GM21786 (cell line): ENCODE data around the gene COL26A1.
"Not testable (repeated sequence)": the region's sequence is repeated elsewhere in the genome, so short reads cannot be mapped to it uniquely, and the experiment has no call there.

Experiments used
- ATAC-seq: cut with Tn5 transposase; IDR thresholded peaks from one replicate; pipeline ENCODE4 v1.9.1; 2021; ENCODE audit not compliant: unreplicated experiment

COL26A1 gene

DNA sequence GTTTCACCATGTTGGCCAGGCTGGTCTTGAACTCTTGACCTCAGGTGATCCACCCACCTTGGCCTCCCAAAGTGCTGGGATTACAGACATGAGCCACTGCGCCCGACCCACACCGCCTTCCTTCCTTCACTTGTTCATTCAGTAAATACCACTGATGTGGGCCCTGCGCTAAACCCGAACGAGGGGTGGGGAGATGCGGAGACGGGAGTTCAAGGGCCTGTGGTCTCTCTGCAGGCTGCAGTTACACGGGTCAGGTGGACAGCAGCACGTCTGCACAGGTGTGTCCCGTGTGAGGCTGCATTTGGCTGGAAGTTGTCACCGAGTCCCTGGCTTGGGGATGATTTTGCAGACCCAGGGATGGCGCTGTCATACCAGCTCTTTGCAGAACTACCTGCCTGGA, 38.1 kb downstream of the COL26A1 start:
- ATAC-seq = no peak

DNA sequence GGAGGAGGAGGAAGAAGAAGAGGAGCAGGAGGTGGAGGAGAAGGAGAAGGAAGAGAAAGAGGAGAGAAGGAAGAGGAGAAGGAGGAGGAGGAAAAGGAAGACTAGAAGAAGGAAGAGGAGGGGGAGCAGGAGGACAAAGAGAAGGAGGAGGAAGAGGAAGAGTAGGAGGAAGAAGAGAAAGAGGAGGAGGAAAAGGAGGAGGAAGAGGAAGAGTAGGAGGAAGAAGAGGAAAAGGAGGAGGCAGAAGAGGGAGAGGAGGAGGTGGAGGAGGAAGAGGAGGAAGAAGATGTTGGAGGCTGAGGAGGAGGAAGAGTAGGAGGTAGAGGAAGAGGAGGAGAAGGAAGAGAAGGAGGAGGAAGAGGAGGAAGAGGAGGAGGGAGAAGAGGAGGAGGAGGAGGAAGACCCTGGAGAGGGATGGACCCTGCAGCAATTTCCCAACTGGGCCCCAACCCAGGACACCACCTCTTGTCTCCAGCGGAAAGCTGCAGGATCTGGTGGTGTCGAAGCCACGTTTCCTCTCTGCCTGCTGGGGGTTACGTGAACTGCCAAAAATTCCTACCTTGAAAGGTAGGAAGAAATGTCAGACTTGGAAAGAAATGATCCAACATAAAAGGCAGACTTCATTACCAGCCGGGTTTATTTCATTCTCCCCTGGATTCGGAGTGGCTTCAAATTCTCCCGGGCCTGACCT, 38.9 kb downstream of the COL26A1 start:
- no peak for ATAC-seq

DNA sequence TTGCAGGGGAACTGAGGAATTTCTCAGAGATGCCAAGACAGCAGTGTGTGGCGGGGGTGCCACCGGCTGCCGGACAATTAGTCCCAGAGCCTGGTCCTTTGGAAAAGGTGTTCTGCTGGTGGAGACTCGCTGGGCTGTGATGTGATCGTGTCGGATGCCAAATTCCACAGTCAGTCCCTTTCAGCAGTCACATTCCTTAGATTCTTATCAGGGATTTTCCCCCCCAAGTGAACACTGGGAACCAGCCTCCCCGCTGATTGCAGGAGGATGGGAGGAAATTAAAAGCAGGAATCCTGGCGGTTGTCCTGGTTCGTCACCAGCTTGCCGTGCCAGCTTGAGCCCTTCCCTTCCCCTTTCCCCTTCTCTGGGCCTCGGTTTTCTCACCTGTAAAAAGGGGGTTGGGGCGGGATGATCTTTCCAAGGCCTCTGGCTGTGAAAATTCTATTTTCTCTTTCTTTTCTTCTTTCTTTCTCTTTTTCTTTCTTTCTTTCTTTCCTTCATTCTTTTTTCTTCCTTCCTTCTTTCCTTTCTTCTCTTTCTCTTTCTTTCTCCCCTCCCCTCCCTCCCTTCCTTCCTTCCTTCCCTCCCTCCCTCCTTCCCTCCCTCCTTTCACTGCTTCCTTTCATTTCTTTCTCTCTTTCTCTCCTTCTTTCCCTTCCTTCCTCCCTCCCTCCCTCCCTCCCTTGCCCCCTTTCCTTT, 39.6 kb downstream of the COL26A1 start:
- ATAC-seq = no peak

DNA sequence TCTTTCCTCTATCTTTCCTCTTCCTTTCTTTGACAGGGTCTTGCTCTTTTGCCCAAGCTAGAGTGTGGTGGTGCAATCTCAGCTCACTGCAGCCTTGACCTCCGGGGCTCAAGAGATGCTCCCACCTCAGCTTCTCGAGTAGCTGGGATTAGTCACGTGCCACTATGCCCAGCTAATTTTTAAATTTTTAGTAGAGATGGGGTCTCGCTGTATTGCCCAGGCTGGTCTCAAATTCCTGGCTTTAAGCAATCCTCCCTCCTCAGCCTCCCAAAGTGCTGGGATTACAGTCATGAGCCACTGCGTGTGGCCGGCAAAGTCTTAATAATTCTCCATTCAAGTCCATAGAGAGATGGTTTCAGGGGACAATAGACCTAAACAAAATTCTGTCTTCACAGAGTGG, 40.2 kb downstream of the COL26A1 start:
- no peak for ATAC-seq

DNA sequence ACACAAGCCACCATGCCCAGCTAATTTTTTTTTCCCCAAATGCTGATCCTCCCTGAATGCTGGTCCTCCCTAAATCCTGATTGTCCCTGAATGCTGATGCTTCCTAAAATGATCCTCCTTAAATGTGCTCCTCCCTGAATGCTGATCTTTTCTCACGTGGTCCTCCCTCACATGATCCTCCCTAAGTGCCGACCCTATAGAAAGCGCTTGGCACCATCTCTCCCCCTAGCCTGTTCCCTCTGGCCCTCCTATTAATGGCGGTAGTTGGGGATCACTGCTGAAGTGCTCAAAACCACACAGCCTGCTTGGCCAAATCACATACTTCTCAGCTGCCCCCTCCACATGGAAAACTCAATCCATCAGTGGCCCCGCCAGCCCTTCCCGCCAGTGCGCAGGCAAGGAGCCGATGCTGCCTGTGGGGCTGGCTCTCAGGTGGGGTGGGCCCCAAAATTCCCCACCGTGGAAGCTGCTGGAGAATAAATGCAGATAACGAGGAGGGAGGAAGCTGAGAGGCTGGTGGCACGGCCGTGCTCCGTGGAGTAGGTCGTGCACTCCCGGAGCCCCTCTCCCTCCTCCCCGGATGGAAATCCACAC, 42.9 kb downstream of the COL26A1 start:
- ATAC-seq = no peak

DNA sequence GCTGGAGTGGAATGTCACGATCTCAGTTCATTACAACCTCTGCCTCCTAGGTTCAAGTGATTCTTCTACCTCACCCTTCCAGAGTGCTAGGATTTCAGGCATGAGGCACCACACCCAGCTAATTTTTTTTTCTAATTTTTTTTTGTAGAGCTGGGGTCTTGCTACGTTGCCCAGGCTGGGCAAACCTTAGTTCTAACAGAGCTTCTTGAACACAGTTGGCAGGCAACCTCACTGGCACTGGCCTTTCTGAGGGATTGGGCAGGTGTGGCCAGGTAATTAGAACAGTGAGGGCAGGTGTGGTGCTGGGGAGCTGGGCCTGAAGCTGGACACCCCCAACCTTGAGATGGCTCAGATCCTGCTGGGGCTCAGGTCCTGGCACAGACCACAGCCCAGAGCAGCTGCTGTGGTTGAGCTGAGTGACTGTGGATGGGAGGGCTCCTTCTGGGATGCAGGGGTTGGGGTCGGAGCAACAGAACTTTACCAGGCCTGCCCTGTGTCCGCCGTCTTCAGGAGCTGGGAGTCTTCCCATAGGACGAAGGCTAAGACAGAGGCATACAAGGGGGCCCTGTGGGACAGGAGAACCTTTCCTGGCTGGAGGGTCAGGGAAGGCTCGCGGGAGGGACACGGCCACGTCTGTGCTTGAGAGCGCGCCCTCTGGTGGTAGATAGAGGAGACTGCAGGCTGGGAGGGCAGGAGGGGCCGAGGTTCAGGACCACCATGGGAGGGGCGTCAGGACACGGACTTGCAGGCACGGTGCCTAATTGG, 48.2 kb downstream of the COL26A1 start:
- ATAC-seq = no peak

DNA sequence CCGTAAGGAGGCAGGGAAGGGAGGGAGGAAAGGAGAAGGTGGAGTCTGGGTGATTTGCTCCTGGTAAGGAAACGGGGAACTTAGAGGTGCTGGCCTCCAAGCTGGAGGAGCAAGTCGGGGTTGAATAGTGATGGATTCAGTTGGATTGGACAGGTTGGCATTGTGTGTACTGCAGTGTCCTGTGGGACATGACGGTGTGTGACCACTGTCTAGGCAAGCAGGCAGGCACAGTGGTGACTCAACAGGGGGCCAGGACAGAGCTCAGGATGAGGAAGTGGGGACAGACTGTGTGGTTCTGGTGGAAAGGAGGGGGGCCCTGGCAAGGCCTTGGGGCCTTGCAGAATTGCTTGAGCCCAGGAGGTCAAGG, 48.8 kb downstream of the COL26A1 start:
- no peak for ATAC-seq

DNA sequence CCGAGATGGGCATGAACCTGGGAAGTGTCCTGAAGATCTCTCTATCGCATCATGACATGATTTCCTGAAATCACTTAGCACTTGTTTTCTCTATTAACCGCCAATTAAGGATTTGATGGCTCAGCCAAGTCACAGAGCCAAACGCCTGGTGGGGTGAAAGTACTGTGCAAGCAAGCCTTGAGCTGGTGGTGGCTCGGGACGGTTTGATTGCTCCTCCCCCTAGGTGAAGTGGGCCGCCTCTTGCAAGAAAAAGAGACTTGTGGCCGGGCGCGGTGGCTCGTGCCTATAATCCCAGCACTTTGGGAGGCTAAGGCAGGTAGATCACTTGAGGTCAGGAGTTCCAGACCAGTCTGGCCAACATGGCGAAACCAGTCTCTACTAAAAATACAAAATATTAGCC, 50.3 kb downstream of the COL26A1 start:
- ATAC-seq = no peak

DNA sequence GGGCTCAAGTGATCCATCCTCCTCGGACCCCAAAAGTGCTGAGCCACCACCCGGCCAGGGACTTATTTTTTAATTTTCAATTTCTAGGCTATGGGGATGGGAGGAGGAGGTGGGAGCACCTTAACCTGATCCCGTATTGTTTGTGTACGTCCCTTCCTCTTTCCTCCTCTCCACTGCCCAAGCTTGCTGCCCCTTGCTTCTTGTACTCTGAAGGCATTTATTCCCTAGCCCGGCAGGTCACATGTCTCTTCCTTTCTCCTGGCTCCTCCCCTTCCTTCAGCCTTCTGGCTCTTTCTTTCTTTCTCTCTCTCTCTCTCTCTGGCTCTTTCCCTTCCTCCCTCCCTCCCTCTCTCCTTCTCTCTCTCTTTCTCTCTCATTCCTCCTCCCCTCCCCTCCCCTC, 56.0 kb downstream of the COL26A1 start:
- no peak for ATAC-seq

DNA sequence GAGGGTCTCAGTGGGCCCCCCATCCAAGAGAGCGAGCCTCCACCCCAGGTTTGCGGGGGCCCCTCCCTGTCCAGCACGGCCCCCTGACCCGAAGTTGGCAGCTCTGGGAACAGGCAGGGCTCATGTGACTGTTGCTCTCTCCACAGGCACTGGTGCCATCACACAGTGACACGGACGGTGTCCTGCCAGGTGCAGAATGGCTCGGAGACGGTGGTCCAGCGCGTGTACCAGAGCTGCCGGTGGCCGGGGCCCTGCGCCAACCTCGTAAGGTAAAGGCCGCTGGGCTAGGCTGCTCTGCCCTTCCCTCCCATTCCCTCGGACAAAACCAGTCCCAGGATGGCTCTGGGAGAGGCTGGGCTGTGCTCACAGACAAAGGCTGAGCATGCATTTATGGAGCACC, 57.2 kb downstream of the COL26A1 start:
- ATAC-seq = no peak

DNA sequence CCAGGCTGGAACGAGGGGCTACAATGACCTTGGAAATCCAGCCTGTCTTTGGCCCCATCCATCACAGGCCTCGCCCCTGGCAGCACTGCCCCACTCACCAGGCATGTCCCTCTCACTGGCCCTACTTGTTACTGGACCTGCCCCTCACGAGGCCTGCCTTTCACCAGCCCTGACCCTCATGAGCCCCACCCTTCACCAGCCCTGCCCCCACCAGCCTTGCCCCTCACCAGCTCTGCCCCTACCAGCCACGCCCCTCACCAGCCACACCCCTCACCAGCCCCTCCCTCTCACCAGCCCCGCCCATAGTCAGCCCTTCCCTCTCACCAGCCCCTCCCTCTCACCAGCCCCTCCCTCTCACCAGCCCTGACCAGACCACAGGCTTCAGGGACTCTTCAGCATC, 57.8 kb downstream of the COL26A1 start:
- ATAC-seq = no peak

DNA sequence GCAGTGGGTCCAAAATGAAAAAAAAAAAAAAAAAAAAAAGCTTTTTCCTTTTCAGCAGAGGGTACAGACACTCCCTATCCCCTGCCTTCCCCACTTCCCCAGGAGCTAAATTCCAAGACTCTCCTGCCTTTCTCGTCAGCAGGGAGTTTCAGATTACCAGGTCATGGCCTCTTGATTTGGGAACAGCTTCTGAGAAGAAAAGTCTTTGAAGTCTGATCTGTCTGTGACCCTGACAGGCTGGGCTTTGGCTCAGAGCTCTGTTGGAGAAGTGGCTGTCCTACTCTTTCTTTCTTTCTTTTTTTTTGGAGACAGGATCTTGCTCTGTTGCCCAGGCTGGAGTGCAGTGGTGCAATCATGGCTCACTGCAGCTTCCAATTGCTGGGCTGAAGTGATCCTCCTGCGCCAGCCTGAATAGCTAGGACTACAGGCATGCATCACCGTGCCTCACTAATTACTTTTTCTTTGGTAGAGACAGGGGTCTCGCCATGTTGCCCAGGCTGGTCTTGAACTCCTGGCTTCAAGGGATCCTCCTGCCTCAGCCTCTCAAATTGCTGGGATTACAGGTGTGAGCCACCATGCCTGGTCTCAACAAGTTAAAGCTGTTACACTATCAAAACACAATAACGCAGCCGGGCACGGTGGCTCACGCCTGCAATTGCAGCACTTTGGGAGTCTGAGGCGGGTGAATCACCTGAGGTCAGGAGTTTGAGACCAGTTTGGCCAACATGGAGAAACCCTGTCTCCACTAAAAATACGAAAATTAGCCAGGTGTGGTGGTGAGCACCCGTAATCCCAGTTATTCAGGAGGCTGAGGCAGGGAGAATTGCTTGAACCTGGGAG, 59.9 kb downstream of the COL26A1 start:
- ATAC-seq = no peak

DNA sequence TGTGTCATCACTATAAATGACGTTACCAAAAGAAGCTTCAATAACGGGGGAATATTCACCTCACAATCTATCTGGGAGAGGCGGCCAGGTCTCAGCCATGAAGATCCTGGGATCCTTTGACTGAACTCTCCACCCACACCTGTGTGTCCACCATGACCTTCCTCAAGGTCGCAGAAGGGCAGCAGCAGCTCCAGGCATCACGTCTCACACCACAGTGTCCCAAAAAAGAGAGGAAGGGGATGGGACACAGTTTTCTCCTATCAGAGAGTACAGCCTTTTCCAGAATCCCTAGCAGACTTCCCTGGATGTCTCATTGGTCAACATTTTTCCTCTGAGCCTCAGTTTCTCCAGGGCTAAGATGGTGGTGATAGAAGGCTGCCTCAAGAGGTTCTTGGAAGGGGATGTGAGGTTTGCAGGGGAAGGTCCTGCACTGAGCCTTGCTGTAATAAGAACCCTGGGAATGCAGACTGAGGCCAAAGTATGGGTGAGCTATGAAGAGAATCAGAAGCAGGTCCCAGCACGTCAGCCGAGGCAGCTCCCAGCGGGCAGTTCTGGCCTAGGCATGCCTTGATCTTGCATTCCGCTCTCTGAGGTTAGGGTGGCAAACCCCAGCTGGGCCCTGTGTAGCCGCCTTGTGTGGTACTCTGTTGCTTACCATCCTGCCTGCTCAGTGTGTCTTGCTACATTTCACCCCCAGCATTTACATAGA, 63.8 kb downstream of the COL26A1 start:
- no peak for ATAC-seq

DNA sequence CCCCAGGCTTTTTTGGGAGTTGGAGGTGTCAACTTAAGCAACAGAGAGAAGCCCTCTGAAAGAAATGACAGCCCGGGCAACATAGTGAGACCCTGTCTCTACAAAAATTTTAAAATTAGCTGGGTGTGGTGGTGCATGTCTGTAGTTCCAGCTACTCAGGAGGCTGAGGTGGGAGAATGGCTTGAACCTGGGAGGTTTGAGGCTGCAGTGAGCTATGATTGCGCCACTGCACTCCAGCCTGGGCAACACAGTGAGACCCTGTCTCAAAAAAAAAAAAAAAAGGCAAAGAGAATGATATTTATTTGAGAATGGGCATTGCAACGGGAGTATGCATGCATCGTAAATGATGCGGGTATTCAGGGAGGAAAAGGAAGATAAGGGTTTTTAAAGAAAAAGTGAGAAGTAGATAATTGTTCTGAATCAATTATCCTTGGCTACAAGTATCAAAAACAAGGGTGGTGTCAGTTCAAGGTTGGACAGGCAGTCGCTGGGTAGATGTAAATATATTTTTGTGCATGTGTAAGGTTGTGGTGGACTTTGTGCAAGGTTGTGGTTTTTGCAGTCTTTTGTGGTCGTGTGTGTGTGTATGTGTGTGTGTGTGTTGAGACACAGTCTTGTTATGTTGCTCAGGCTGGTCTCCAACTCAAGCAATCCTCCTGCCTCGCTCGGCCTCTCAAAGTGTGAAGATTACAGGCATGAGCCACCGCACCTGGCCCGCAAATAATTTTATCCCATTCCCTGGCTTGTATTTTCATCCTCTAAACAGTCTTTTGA, 65.6 kb downstream of the COL26A1 start:
- no peak for ATAC-seq

DNA sequence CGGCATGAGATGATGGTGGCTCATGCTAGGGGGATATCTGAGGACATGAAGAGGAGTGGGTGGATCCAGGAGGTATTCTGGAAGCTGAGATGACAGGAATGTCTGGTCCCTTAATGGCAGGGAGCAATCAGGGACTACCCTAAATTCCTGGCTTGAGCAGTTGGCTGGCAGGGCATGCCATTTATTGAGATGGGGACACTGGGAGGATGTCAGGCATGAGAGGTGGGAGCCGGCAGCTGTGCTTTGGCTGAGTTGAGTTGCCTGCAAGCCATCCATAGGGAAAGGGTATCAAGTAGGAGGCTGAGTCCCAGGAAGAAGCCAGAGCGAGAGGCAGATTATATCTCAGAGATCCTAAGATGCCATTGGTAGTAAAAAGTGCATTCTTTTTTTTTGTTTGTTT, 69.6 kb downstream of the COL26A1 start:
- no peak for ATAC-seq

DNA sequence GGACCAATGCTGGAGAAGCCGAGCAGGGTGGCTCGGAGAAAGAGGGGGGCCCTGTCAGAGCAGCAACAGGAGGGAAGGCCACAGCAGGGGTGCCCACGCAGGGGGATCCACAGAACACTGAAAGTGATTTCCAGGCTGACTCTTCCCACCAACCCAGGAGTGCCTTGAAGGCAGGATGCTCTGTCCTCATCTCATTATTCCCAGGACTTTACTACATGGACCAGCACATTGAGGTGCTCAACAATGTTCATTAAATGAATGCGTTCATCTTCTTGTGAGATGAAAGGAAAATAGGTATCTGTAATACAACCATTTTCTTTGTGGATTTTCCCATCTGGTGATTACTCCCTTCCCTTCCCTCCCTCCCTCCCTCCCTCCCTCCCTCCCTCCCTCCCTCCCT, 71.0 kb downstream of the COL26A1 start:
- ATAC-seq = no peak

DNA sequence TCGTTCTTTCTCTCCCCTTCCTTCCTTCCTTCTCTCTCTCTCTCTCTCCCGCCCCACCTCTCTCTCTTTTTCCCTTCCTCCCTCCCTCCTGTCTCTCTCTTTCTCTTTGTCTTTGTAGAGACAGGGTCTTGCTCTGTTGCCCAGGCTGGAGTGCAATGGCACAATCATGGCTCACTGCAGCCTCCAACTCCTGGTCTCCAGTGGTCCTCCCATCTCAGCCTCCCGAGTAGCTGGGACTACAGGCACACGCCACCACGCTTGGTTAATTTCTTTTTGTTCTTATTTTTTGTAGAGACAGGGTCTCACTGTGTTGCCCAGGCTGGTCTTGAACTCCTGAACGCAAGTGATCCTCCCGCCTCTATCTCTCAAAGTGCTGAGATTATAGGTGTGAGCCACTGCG, 71.5 kb downstream of the COL26A1 start:
- ATAC-seq = not testable (repeated sequence)

DNA sequence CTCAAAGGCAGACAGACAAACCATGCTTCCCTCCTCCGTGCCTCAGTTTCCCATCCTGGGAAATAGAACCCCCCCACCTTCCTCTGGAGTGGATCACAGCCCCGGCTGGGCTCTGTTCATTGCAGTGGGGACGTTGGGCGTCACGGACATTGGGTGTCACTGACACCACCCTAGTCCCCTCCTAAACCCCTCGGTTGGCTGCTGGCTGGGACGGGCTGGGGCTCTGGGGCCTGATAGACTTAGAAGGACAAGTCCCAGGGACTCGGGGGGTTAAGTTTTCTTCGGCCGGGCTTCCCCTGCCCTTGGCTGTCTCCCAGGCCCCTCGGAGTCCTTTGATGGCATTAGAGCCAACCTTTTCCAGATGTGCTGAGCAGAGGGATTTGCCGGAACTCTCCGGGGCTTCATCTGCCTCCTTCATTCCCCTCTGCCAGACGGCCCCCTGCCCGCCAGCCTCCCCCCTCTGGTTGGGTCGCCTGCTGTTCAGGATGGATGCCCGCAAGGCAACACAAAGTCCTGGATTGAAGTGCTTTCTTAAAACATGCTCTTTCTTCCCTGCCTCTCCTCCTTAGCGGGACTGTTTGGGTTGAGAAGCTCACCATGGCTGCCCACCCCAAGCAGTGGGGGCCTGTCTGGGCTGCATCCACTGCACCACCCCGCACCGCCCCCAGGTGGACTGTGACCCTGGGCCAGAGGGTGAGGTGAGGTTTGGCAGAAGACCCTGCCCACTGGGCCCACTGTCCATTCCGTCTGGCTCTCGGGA, 73.0 kb downstream of the COL26A1 start:
- ATAC-seq = no peak

DNA sequence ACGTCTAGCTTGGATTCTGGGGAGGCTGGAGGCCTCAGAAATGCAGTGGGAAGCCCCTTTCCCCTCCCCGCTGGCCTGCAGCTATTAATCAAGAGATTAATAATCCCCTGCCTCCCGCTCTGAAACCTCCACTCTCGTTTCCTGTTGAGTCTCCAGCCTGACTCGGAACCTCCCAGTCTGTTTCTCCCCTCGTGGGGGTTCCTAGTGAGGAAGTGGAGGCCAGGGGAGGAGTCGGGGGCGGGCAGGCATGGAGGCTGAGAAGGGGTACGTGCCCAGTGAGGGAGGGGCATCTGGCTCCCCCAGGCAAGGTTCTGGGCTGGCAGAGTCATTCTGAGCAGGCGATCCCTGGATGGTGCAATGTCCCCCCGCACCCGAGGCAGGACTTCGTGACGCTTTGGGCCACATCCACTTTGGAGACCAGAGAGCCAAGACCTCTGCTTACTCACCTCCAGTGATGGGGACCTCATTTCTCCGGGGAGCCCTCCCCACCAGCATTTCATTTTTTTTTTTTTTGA, 73.6 kb downstream of the COL26A1 start:
- ATAC-seq = no peak
